Measurements from ENCODE around the gene CTSO. TPM values are rescaled to one million over a fixed set of nuclear protein-coding genes. Genes with fewer than 3 reads are reported as not detected.

CTSO gene
- total and polyA plus RNA-seq, 2 of the 8 experiments (the other 6 are each of a cell fraction or from before 2014, with no cell fraction given) = 0.39 to 0.41 TPM

GRCh38 chr4:155889946-155890345 is 63.7 kb downstream of the CTSO start:
- Histone ChIP-seq H2BK120ac (replicated peaks; ENCODE audit: low read depth, low read length) (no peak overlapping the region), H3K9ac (replicated peaks in 1 of 4; ENCODE audit: extremely low read depth in 1 of 4, low read depth in 3 of 4, low read length in 3 of 4) (no peak overlapping the region), H4K20me1 (replicated peaks in 1 of 2; ENCODE audit: control insufficient read depth in 1 of 2, insufficient read depth in 2 of 2, low read length in 2 of 2) (no peaks in the 10 kb centered on the region), H3K4me3 (ENCODE audit: extremely low read depth in 1 of 4, insufficient read depth in 2 of 4, low read depth in 3 of 4, low read length in 4 of 4) (no peak overlapping the region), H2BK15ac (ENCODE audit: low read length) (no peak overlapping the region), H3K4me2 (ENCODE audit: insufficient read depth in 1 of 2, low read depth in 2 of 2, low read length in 2 of 2) (no peak overlapping the region), H3K18ac (ENCODE audit: extremely low read depth, low read length) (no peak overlapping the region), H2AK5ac (ENCODE audit: low read depth, low read length) (no peak overlapping the region), H3K4ac (replicated peaks; ENCODE audit: insufficient read length, low read depth, low read length) (no peak overlapping the region), H3K56ac (replicated peaks; ENCODE audit: insufficient read length, low read depth, low read length) (no peak overlapping the region), H3K27me3 (replicated peaks in 1 of 4; ENCODE audit: control insufficient read depth in 3 of 4, extremely low read depth in 1 of 4, insufficient read depth in 3 of 4, low read length in 3 of 4) (no peaks in the 10 kb centered on the region), H3K36me3 (ENCODE audit: control insufficient read depth in 2 of 4, insufficient read depth in 4 of 4, low read length in 3 of 4) (no peaks in the 10 kb centered on the region), H3K27ac (ENCODE audit: low read depth, low read length) (no peak overlapping the region), H3K79me2 (ENCODE audit: control insufficient read depth in 1 of 2, insufficient read depth in 2 of 2, low read length in 2 of 2) (no peaks in the 10 kb centered on the region), H3K4me1 (replicated peaks in 1 of 4; ENCODE audit: control insufficient read depth in 3 of 4, insufficient read depth in 4 of 4, low read length in 3 of 4) (no peaks in the 10 kb centered on the region), H2BK5ac (ENCODE audit: low read depth, low read length) (no peak overlapping the region), H3K14ac (ENCODE audit: insufficient read length) (no peak overlapping the region), H4K8ac (ENCODE audit: extremely low read depth, insufficient read depth, low read length) (no peak overlapping the region), H4K91ac (replicated peaks; ENCODE audit: insufficient read length, low read length) (no peak overlapping the region), H3K23ac (ENCODE audit: insufficient read length) (no peak overlapping the region), H2BK20ac (ENCODE audit: low read length) (no peak overlapping the region), H4K5ac (ENCODE audit: insufficient read length, low read depth, low read length) (no peak overlapping the region), H3K9me3 (ENCODE audit: insufficient read depth in 2 of 2, low read depth in 1 of 2, low read length in 1 of 2) (no peaks in the 10 kb centered on the region), H3K23me2 (ENCODE audit: low read depth, low read length) (no peaks in the 10 kb centered on the region), H2BK12ac (ENCODE audit: low read depth, low read length) (no peak overlapping the region), H2AFZ (ENCODE audit: low read length) (no peak overlapping the region), H3K79me1 (ENCODE audit: low read depth, low read length) (no peaks in the 10 kb centered on the region)
- no peak for TF ChIP-seq CREB1 (IDR thresholded peaks at IDR 0.05)
- ChIA-PET POLR2A (ENCODE audit: partially characterized antibody) (no interaction called here), CTCF (ENCODE audit: partially characterized antibody) (interaction anchor here (0.5 to 1.4 kb wide), 2 partner anchors 18 to 38 kb away, joined by 3 to 4 read pairs; no protein-coding TSS in a partner anchor)
- DNase-seq (ENCODE audit: low read depth in 1 of 2, low spot score in 2 of 2) (no peak), FAIRE-seq (no peak)
- WGBS, 2 experiments (ENCODE audit: extremely low coverage in 1 of 2, insufficient coverage in 1 of 2, insufficient read length in 1 of 2, insufficient replicate concordance in 2 of 2, low coverage in 1 of 2, low lambda C conversion rate in 2 of 2, missing lambda C conversion rate in 1 of 2) = 100% methylated on average over 2 of the region's 2 CpGs; no CpG with 5 or more reads in 1 of the 2 experiments
